ENCODE results near the gene ZNF487.

ZNF487 gene

GRCh38 chr10:43396061-43396927 lies 40.6 kb upstream of the ZNF487 start (continued):
- TF ChIP-seq ZNF280C (tag by site-specific recombination; IDR thresholded peaks at IDR 0.05) = no peak
- TF ChIP-seq ZNF2 (tag by site-specific recombination; IDR thresholded peaks at IDR 0.05) = 0 out of 2 replicates have a peak, but pooled peaks have one; percentile 39
- no peak for TF ChIP-seq BCL11A (tag by site-specific recombination; IDR thresholded peaks at IDR 0.05; ENCODE audit: low read depth)
- TF ChIP-seq SALL2 (tag by site-specific recombination; IDR thresholded peaks at IDR 0.05; ENCODE audit: borderline replicate concordance) = no peak
- no peak for TF ChIP-seq ZNF433 (tag by site-specific recombination; IDR thresholded peaks at IDR 0.05; ENCODE audit: low read depth)
- no peak for TF ChIP-seq GLIS1 (tag by site-specific recombination; IDR thresholded peaks at IDR 0.05)
- TF ChIP-seq PRDM2 (tag by site-specific recombination; IDR thresholded peaks at IDR 0.05; ENCODE audit: borderline replicate concordance) = no peak
- 0 out of 2 replicates have a peak, but pooled peaks have one; percentile 24 for TF ChIP-seq KLF9 (tag by site-specific recombination; IDR thresholded peaks at IDR 0.05; ENCODE audit: low read depth)
- no peak; the same call in 1 of the 2 replicates for TF ChIP-seq YY1 (tag by site-specific recombination; IDR thresholded peaks at IDR 0.05)
- no peak for TF ChIP-seq ZNF791 (tag by site-specific recombination; IDR thresholded peaks at IDR 0.05)
- TF ChIP-seq ZNF274 (IDR thresholded peaks at IDR 0.05; ENCODE audit: low read length) = no peak
- no peak for TF ChIP-seq ZNF274 (tag by site-specific recombination; IDR thresholded peaks at IDR 0.05; ENCODE audit: borderline replicate concordance)
- no peak for TF ChIP-seq ZNF202 (tag by site-specific recombination; IDR thresholded peaks at IDR 0.05; ENCODE audit: borderline replicate concordance)
- no peak for TF ChIP-seq ZBTB1 (tag by site-specific recombination; IDR thresholded peaks at IDR 0.05)
- TF ChIP-seq ZBTB44 (tag by site-specific recombination; IDR thresholded peaks at IDR 0.05) = no peak
- TF ChIP-seq ZNF830 (tag by site-specific recombination; IDR thresholded peaks at IDR 0.05; ENCODE audit: low read depth) = no peak
- no peak for TF ChIP-seq ZNF302 (tag by site-specific recombination; IDR thresholded peaks at IDR 0.05; ENCODE audit: low read depth)
- no peak for TF ChIP-seq ZNF362 (tag by site-specific recombination; IDR thresholded peaks at IDR 0.05)
- no peak for TF ChIP-seq ZNF658 (tag by site-specific recombination; IDR thresholded peaks at IDR 0.05)
- no peak for TF ChIP-seq ZNF596 (tag by site-specific recombination; IDR thresholded peaks at IDR 0.05)
- TF ChIP-seq SP3 (tag by site-specific recombination; IDR thresholded peaks at IDR 0.05) = 0 out of 2 replicates have a peak, but pooled peaks have one; percentile 39
- TF ChIP-seq ZIC2 (tag by site-specific recombination; IDR thresholded peaks at IDR 0.05) = 0 out of 2 replicates have a peak, but pooled peaks have one; percentile 30
- 0 out of 2 replicates have a peak, but pooled peaks have one; percentile 56 for TF ChIP-seq HOXC10 (CRISPR knock-in tag; IDR thresholded peaks at IDR 0.05)
- no peak; the same call in 1 of the 2 replicates for TF ChIP-seq ZFP69B (tag by site-specific recombination; IDR thresholded peaks at IDR 0.05)
- no peak for TF ChIP-seq SETDB1 (IDR thresholded peaks at IDR 0.05; ENCODE audit: insufficient read length, low read length)
- TF ChIP-seq ZBTB17 (tag by site-specific recombination; IDR thresholded peaks at IDR 0.05) = peak; percentile 95
- no peak for TF ChIP-seq ZNF155 (tag by site-specific recombination; IDR thresholded peaks at IDR 0.05)
- TF ChIP-seq ZNF623 (tag by site-specific recombination; IDR thresholded peaks at IDR 0.05) = no peak
- TF ChIP-seq ZNF341 (tag by site-specific recombination; IDR thresholded peaks at IDR 0.05; ENCODE audit: low read depth) = peak; percentile 24; the same call in 1 of the 2 replicates
- TF ChIP-seq ZNF473 (tag by site-specific recombination; IDR thresholded peaks at IDR 0.05) = no peak

All from HEK293 (cell line).